Naive thymus-derived CD8-positive, alpha-beta T cell (primary cell): ENCODE measurements around the gene GMFB. TPM values are rescaled to one million over a fixed set of nuclear protein-coding genes. Genes with fewer than 3 reads are reported as not detected.
"Not testable (repeated sequence)": the region's sequence is repeated elsewhere in the genome, so short reads cannot be mapped to it uniquely, and the experiment has no call there.

Experiments
- ATAC-seq, 2 donors: fragments of 150-1000 bp; cut with Tn5 transposase in 1 of 2; sonication (Bioruptor Pico), chemical (Tn5 transposase) in 1 of 2; 1 replicate in 1 of 2; 2 replicates in 1 of 2; pipeline ENCODE4 v1.10.0; 2021; ENCODE audit warnings: mild to moderate bottlenecking in 2 of 2, moderate library complexity in 2 of 2
- POLR2A ChIA-PET: fragments of 350-600 bp; sonication (Branson Sonifier 250); formaldehyde crosslinking; loops from one replicate; lab custom pipeline; 2021; ENCODE audit warnings: antibody characterized with exemption; lab: Charles Lee
- DNase-seq, 10 donors: peaks; one replicate each; pipeline versions ENCODE4 v3.0.0 to v3.0.0-alpha.2; 2020 to 2022
- H3K27ac Mint-ChIP-seq, 10 donors: one replicate each; pipeline ENCODE4 v1.8.0; 2020 to 2022; ENCODE audit warnings: mild to moderate bottlenecking in 10 of 10, mixed read lengths in 10 of 10, moderate library complexity in 4 of 10, inconsistent platforms in 1 of 10
- H3K27me3 Mint-ChIP-seq, 5 donors: one replicate each; pipeline ENCODE4 v1.8.0; 2021 to 2022; ENCODE audit warnings: mixed read lengths in 5 of 5
- H3K36me3 Mint-ChIP-seq, 3 donors: one replicate each; pipeline ENCODE4 v1.8.0; 2020 to 2022; ENCODE audit warnings: mixed read lengths in 3 of 3, mild to moderate bottlenecking in 2 of 3, inconsistent platforms in 1 of 3
- H3K4me1 Mint-ChIP-seq, 4 donors: one replicate each; pipeline ENCODE4 v1.8.0; 2021 to 2022; ENCODE audit warnings: mixed read lengths in 4 of 4
- H3K4me3 Mint-ChIP-seq, 10 donors: one replicate each; pipeline ENCODE4 v1.8.0; 2020 to 2022; ENCODE audit warnings: mild to moderate bottlenecking in 10 of 10, mixed read lengths in 10 of 10, moderate library complexity in 6 of 10, inconsistent platforms in 1 of 10
- H3K9me3 Mint-ChIP-seq, 9 donors: one replicate each; pipeline ENCODE4 v1.8.0; 2020 to 2022; ENCODE audit warnings: mixed read lengths in 9 of 9, mild to moderate bottlenecking in 3 of 9, inconsistent platforms in 1 of 9, moderate library complexity in 1 of 9
- polyA plus RNA-seq, 3 donors: library from polyadenylated mRNA; unstranded; fragments of 300-500 nt; fragmentation: Illumina TruSeq; gene quantifications; one replicate each; pipeline ENCODE4 v1.2.3, GENCODE V29; 2021
- total RNA-seq, 8 experiments: library from RNA in 2 of 8; stranded (reverse) in 2 of 8; gene quantifications; one replicate each; pipeline ENCODE4 v1.2.3 and lab custom pipeline; 2021 to 2026

GMFB gene
- total and polyA plus RNA-seq, 5 experiments from 2014 or later, result 9.2 to 38.3 (median 13.9) TPM

DNA sequence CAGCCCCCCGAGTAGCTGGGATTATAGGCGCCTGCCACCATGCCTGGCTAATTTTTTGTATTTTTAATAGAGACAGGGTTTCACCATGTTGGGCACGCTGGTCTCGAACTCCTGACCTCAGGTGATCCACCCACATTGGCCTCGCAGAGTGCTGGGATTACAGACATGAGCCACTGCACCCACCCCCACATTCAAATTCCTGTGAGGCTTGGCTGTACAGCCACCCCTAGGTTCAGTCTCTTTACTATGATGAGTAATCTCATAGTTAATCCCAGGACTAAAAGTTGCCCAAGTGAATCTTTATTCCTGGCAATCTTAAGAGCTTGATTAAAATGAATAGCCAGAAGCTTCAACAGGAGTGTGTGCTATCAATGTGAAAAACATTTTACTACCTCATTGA, 34.8 kb downstream of the GMFB start:
- H3K27me3 Mint-ChIP-seq, H3K36me3 Mint-ChIP-seq, DNase-seq, ATAC-seq, H3K27ac Mint-ChIP-seq, H3K4me1 Mint-ChIP-seq, POLR2A ChIA-PET, H3K9me3 Mint-ChIP-seq, H3K4me3 Mint-ChIP-seq: not testable (repeated sequence)

DNA sequence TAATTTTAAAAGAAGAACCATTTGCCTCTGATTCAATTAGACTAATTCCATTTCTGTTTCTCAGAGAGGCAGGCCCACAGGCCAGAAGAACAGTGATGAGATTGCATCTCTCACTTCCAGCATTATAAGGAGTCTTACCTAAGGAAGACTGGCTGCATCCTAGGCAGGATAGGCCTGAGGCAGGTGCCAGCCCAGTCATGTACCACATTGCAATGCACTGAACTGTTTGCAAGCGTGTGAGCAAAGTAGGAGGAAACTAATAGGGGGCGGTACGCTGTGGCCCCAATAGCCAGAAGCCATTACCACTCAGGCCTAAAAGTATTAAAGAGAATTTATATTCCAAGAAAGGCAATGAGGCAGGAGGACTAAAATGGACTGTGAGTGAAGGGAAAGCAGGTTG, 35.5 kb downstream of the GMFB start:
- H3K27me3 Mint-ChIP-seq, result no peaks in the 10 kb centered on the region
- H3K4me1 Mint-ChIP-seq, result peaks cover 0 to 3% (median 0%) of the 10 kb centered on the region in 4 donors
- POLR2A ChIA-PET, result no interaction called here
- no peaks in the 10 kb centered on the region for H3K9me3 Mint-ChIP-seq
- H3K4me3 Mint-ChIP-seq, result no peak overlapping the region
- ATAC-seq (no peak), DNase-seq (no peak)
- no peak overlapping the region for H3K27ac Mint-ChIP-seq
- H3K36me3 Mint-ChIP-seq, result no peaks in the 10 kb centered on the region

DNA sequence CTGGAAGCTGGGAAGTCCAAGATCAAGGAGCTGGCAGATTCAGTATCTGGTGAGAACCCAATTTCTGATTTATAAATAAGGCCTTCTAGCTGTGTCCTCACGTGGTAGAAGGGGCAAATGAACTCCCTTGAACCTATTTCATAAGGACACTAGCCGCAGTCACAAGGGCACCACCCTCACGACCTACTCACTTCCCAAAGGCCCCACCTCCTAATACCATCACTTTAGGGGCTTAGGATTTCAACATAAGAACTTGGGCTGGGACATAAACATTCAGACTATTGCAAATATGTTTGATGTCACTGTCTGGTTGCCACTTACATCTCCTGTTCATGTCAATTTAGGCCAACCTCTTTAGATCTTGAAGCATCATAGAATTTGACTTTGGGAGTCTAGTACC, 36.8 kb downstream of the GMFB start:
- H3K27me3 Mint-ChIP-seq, result peaks cover 0 to 4% (median 0%) of the 10 kb centered on the region in 5 donors
- H3K4me3 Mint-ChIP-seq, result no peak overlapping the region
- DNase-seq, result no peak
- no peak for ATAC-seq
- peaks cover 0 to 3% (median 0%) of the 10 kb centered on the region in 4 donors for H3K4me1 Mint-ChIP-seq
- POLR2A ChIA-PET, result interaction anchor here (0.6 kb wide), 1 partner anchor 32 kb away, joined by 3 read pairs; no protein-coding TSS in a partner anchor
- H3K36me3 Mint-ChIP-seq, result no peaks in the 10 kb centered on the region
- H3K27ac Mint-ChIP-seq, result no peak overlapping the region
- H3K9me3 Mint-ChIP-seq, result no peaks in the 10 kb centered on the region

DNA sequence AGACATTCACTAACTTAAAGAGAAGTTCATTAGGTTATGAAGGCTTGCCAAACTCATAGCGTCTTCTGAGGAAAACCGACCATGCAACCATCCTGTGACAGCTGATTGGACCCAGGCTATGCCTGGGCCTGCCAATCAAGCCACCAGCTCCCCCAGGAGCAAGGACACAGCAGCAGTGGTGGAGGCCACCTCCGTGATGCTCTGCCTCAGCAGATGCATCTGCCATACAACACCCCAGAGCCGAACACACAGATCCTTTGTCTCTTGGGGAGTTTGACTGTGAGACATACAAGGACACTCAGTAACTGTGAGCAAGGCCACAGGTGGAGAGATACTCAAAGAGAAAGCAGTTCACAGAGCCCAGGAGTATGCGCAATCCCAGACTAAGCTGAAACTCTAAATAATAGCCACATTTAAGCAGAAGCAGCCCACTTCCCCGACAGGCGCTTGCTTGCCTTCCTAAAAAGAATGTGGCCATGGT, 37.6 kb downstream of the GMFB start:
- Mint-ChIP-seq H3K9me3 (no peaks in the 10 kb centered on the region), H3K27me3 (peaks cover 0 to 6% (median 3%) of the 10 kb centered on the region in 5 donors), H3K27ac (peak overlapping the region in 1 of 10 donors; percentile 52), H3K4me3 (no peak overlapping the region), H3K36me3 (no peaks in the 10 kb centered on the region), H3K4me1 (peaks cover 0 to 3% (median 0%) of the 10 kb centered on the region in 4 donors)
- DNase-seq (no peak), ATAC-seq (no peak)
- POLR2A ChIA-PET, result no interaction called here

DNA sequence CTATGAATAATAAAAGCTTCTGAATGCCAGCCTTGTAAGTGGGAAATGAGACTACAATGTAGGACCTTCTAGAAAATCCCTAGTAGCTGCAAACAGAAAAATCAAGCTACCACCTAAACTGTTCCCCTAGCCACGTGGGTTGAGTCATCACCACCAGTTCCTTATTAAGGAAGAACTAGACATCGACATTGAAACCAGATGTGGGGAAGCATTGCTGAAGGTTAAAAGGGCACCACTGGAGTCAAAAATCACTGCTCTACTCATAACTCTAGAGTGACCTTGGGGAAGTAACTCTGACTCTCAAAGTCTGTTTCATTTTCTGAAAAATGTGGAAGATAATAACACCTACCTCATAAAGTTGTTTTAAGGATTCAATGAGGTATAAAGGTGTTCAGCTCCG, 38.2 kb downstream of the GMFB start:
- ATAC-seq (no peak), DNase-seq (no peak)
- Mint-ChIP-seq H3K9me3 (no peaks in the 10 kb centered on the region), H3K4me3 (no peak overlapping the region), H3K36me3 (no peaks in the 10 kb centered on the region), H3K4me1 (peaks cover 0 to 3% (median 0%) of the 10 kb centered on the region in 4 donors), H3K27me3 (peaks cover 0 to 6% (median 4%) of the 10 kb centered on the region in 5 donors), H3K27ac (no peak overlapping the region)
- POLR2A ChIA-PET, result no interaction called here

DNA sequence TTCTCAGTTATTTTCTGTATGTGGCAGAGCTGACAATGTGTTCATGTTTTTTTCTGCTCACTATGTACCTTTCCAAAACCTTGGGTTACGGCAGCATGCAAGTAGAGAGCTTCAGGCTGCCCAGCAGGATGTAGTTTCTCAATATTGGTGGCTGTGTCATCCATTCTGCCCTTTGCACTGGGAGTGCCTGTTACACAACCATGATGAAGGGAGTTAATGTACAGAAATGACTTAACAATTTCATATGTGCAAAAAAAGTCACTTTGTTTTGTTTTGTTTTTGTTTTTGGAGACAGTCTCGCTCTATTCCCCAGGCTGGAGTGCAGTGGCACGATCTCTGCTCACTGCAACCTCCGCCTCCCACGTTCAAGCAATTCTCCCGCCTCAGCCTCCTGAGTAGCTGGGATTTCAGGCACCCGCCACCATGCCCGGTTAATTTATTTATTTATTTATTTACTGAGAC, 41.5 kb downstream of the GMFB start:
- ATAC-seq (no peak), DNase-seq (no peak)
- POLR2A ChIA-PET, result no interaction called here
- peaks cover 0 to 11% (median 4%) of the 10 kb centered on the region in 5 donors for H3K27me3 Mint-ChIP-seq
- H3K4me3 Mint-ChIP-seq, result no peak overlapping the region
- H3K36me3 Mint-ChIP-seq, result no peaks in the 10 kb centered on the region
- H3K4me1 Mint-ChIP-seq, result peaks cover 0 to 3% (median under 1%) of the 10 kb centered on the region in 4 donors
- H3K9me3 Mint-ChIP-seq, result no peaks in the 10 kb centered on the region
- H3K27ac Mint-ChIP-seq, result no peak overlapping the region

DNA sequence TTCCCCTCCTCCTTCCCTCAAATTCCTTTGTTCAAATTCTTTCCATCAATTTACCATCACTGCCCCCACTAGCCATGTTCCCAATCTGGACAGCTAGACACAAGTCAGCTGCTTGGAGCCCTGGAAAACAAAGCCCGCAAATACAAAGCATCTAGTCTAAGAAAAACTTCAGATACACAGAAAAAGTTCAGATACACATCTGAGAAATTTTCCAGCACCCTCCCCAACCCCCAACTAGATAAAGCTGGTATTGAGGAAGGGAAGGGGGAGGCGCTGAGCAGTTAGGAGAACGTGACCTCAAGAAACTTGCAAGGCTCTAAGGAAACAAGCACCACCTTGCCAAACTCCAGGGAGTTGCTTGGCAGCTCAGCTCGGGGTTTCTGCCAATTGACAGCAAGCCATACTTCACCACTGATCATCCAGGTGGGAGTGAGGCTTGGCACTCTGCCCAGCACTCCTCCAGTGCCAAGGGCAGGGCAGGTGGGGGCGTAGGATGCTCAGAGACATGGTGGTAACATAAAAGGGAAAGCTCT, 42.6 kb downstream of the GMFB start:
- POLR2A ChIA-PET, result no interaction called here
- Mint-ChIP-seq H3K36me3 (no peaks in the 10 kb centered on the region), H3K4me1 (peaks cover 9 to 12% (median 10%) of the 10 kb centered on the region in 4 donors), H3K27ac (no peak overlapping the region), H3K9me3 (no peaks in the 10 kb centered on the region), H3K4me3 (no peak overlapping the region), H3K27me3 (peaks cover 0 to 11% (median 4%) of the 10 kb centered on the region in 5 donors)
- DNase-seq, result no peak
- no peak for ATAC-seq

DNA sequence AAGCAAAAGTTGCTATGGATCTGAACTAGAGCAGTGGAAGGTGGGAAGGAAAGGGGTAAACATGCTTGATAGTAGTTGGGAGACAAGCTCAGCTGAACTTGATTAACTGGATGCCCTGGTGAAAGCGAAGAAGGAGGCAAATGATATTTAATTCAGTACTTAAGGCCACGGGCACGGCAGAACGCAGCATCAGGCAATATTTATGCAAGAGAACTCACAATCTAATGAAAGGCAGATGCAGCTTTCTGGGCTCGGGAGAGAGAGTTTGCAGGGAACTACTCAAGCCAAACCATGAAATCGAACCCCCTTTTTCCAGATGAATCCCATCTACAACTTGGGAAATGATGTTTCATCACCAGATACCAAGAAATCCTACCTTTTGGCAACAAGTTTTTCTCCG, 44.1 kb downstream of the GMFB start:
- no peak for ATAC-seq
- peaks cover 12 to 21% (median 19%) of the 10 kb centered on the region in 4 donors for H3K4me1 Mint-ChIP-seq
- no peak overlapping the region for H3K4me3 Mint-ChIP-seq
- no peaks in the 10 kb centered on the region for H3K9me3 Mint-ChIP-seq
- H3K36me3 Mint-ChIP-seq, result peaks cover 0 to 4% (median 0%) of the 10 kb centered on the region in 3 donors
- peaks cover 0 to 11% (median 4%) of the 10 kb centered on the region in 5 donors for H3K27me3 Mint-ChIP-seq
- no peak overlapping the region for H3K27ac Mint-ChIP-seq
- POLR2A ChIA-PET, result no interaction called here
- no peak for DNase-seq

DNA sequence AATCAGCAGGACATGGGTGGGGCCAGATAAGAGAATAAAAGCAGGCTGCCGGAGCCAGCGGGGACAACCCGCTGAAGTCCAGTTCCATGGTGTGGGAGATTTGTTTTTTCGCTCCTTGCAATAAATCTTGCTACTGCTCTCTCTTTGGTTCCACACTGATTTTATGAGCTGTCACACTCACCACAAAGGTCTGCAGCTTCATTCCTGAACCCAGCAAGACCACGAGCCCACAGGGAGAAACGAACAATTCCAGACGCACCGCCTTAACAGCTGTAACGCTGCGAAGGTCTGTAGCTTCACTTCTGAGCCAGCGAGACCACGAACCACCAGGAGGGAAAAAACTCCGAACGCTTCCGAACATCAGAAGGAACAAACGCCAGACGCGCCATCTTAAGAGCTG, 44.8 kb downstream of the GMFB start:
- no peaks in the 10 kb centered on the region for H3K9me3 Mint-ChIP-seq
- peaks cover 0 to 11% (median 4%) of the 10 kb centered on the region in 5 donors for H3K27me3 Mint-ChIP-seq
- POLR2A ChIA-PET, result no interaction called here
- peaks cover 0 to 5% (median 0%) of the 10 kb centered on the region in 3 donors for H3K36me3 Mint-ChIP-seq
- no peak overlapping the region for H3K4me3 Mint-ChIP-seq
- no peak for ATAC-seq
- no peak for DNase-seq
- H3K4me1 Mint-ChIP-seq, result peaks cover 12 to 28% (median 25%) of the 10 kb centered on the region in 4 donors
- H3K27ac Mint-ChIP-seq, result no peak overlapping the region

DNA sequence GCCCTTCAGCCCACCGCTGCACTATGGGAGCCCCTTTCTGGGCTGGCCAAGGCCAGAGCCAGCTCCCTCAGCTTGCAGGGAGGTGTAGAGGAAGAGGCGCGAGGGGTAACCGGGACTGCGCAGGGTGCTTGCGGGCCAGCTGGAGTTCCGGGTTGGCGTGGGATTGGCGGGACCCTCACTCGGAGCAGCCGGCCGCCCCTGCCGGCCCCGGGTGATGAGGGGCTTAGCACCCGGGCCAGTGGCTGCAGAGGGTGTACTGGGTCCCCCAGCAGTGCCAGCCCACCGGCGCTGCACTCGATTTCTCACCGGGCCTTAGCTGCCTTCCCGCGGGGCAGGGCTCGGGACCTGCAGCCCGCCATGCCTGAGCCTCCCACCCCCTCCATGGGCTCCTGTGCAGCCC, 45.8 kb downstream of the GMFB start:
- POLR2A ChIA-PET, H3K36me3 Mint-ChIP-seq, H3K4me3 Mint-ChIP-seq, H3K27ac Mint-ChIP-seq, H3K9me3 Mint-ChIP-seq, ATAC-seq, DNase-seq: not testable (repeated sequence)
- Mint-ChIP-seq H3K4me1 (peaks cover 13 to 34% (median 33%) of the 10 kb centered on the region in 4 donors), H3K27me3 (peaks cover 0 to 11% (median 4%) of the 10 kb centered on the region in 5 donors)

DNA sequence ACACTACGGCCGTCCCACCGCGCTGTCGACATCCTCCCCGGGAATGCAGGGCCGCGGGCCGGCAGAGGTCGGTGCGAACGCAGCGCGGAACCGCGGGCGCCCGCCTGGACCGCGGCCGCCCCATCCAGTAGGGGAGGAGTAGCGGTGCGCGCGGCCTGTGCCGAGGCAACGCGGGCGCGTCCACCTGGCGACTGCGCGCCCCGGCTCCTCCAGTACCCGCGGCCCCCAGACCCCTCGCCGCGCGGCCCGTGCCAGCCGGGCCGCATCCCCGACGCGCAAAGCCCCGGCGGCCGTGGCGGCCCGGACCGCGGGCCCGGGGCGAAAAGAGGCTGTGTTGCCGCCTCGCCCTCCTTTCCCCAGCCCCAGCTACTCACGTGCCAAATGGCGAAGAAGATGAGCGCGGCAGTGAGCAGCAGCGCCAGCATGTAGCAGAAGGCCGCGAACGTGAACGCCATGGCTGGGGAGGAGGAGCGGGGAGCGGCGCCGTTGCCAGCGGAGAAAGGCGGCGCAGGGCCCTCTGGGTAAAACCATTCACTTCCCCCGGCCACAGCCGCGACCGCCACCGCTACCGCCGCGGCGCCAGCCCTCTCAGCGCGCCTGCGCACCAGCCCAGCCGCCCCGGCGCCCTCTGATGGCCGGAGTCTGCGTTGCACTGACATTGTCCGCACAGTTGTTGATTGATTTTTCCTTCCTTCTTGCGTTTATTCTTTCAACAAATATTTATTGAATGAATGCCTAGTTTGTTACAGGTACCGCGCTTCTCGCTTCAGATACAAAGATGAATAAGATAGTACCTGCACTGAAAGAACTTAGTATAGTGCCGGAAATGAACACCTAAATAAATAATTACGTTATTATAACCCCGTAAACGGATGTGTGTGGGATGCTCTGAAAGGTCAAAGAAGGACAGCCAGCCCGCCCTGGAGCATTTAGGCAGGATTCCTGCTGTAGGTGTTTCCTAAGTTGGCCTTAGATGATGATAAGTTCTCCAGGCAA, 47.6 kb downstream of the GMFB start, which contains the start of gene CNIH1:
CNIH1 (minus strand) TSS at position 502 of the 996 bp plus-strand sequence; CDS start at position 455, 47 bp downstream.
- peaks cover 0 to 5% (median 0%) of the 10 kb centered on the region in 3 donors for H3K36me3 Mint-ChIP-seq
- H3K27me3 Mint-ChIP-seq, result peaks cover 0 to 5% (median 2%) of the 10 kb centered on the region in 5 donors
- H3K4me3 Mint-ChIP-seq, result peak within 1 kb of the TSS; percentile 84 to 96 (median 92)
- DNase-seq, result peak; percentile 84 to 99 (median 92)
- peak within 1 kb of the TSS; percentile 91 to 99 (median 95) for H3K27ac Mint-ChIP-seq
- ATAC-seq, result peak; percentile 95 to 96
- peaks cover 15 to 52% (median 45%) of the 10 kb centered on the region in 4 donors for H3K4me1 Mint-ChIP-seq
- POLR2A ChIA-PET, result interaction anchor here (1.3 kb wide), 1 partner anchor 47 kb away, joined by 6 read pairs; the partner anchor contains the start of gene GMFB
- H3K9me3 Mint-ChIP-seq, result no peaks in the 10 kb centered on the region

DNA sequence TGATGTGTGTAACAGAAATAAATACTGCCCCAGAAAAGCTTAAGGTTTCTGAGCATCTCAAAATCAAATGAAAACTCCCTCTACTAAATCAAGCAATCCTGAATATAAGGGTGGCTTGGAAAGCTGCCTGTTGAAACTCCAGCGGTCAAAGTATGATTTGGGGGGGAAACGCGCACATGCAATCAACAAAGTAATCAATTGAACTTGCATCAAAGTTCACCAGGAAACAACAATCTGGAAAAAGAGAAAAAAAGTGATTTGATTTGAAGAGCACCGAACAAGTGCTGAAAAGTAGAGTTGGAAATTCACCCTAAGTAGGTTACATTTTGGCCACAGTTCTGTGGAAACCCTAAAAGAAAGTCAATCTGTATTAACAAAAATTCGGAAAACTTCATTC, 48.3 kb downstream of the GMFB start:
- ATAC-seq (no peak), DNase-seq (no peak)
- H3K9me3 Mint-ChIP-seq, result no peaks in the 10 kb centered on the region
- peaks cover 0 to 5% (median 0%) of the 10 kb centered on the region in 5 donors for H3K27me3 Mint-ChIP-seq
- POLR2A ChIA-PET, result no interaction called here
- H3K4me3 Mint-ChIP-seq, result peak overlapping the region; percentile 81 to 94 (median 89)
- H3K27ac Mint-ChIP-seq, result peak overlapping the region; percentile 74 to 97 (median 91)
- peaks cover 19 to 59% (median 51%) of the 10 kb centered on the region in 4 donors for H3K4me1 Mint-ChIP-seq
- H3K36me3 Mint-ChIP-seq, result peaks cover 0 to 12% (median 0%) of the 10 kb centered on the region in 3 donors
